DOHH2 (cell line): ENCODE results near the gene GHR.

Experiments used
- CTCF ChIP-seq: fragments of 200-600 bp; sonication (generic); IDR thresholded peaks from one replicate; pipeline ENCODE4 v1.5.1; 2014; ENCODE audit warnings: antibody characterized with exemption, mild to moderate bottlenecking, low read depth, low read length; ENCODE audit not compliant: poor library complexity, severe bottlenecking
- EZH2phosphoT487 ChIP-seq: fragments of 200-600 bp; sonication (generic); IDR thresholded peaks from 2 replicates; pipeline ENCODE4 v1.6.1; 2017; ENCODE audit warnings: borderline replicate concordance, mild to moderate bottlenecking, antibody characterized with exemption, low read length, moderate library complexity, mixed read lengths

GRCh38 chr5:42750507-42750906, 327.3 kb downstream of the GHR start:
- TF ChIP-seq CTCF (no peak), EZH2phosphoT487 (no peak)
